Activated gamma-delta T cell (primary cell): ENCODE measurements around the gene CALN1.

Source experiments
- DNase-seq: peaks from one replicate; lab custom pipeline; 2025; lab: John Stamatoyannopoulos, UW

CALN1 gene

GRCh38 chr7:72182036-72182435, 230.1 kb downstream of the CALN1 start:
- DNase-seq, result no peak

GRCh38 chr7:72176875-72177274, 235.3 kb downstream of the CALN1 start:
- DNase-seq, result no peak

- DNase-seq, result no peak
These were observed 241.7 kb downstream of the CALN1 start for GRCh38 chr7:72170475-72170874.

DNA sequence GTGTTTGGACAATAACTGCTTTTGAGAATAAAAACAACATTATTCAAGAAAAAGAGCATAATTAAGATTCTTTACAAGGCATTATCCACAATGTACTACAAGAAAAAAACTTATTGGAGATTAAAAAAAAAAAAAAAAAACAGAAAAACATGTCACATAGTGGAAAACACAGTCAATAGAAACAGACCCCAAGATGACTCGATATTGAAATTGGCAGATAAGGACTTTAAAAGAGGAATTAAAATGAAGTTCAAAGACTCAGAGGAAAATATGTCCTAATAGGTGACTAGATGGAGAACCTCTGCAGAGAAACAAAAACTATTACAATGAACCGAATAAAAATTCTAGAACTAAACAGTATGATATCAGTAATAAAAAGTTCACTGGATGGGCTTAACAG, 248.9 kb downstream of the CALN1 start:
- DNase-seq, result no peak

DNA sequence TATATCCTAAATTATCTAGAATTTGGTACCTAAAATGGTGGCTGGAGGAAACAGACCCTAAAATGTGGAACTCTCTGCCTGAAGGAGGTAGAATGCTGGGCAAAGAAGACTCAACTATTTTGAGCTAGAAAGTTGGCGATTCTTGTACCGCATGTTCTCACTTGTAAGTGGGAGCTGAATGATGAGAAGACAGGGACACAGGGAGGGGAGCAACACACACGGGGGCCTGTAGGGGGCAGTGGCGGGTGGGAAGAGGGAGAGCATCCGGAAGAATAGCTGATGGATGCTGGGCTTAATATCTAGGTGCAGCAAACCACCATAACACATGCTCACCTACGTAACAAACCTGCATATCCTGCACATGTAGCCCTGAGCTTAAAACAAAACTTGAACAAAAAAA, 250.6 kb downstream of the CALN1 start:
- DNase-seq, result no peak

DNA sequence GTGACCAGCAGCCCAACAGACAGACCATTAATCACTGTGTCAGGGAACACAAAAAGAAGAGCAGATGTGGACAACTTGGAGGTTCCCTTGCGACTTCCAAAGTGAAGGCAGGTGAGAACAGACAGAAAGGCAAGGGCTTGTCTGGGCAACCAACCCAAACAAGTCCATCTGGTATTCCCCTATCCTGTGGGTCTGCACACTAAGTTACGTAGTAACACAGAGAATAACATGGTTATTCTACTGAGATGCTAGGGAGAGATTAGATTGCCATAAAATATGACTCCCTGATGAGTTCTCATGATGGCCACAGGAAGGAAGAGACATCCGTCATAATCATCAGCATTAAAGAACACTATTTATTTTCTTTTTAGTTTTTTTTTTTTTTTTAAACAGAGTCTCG, 252.2 kb downstream of the CALN1 start:
- no peak for DNase-seq

DNA sequence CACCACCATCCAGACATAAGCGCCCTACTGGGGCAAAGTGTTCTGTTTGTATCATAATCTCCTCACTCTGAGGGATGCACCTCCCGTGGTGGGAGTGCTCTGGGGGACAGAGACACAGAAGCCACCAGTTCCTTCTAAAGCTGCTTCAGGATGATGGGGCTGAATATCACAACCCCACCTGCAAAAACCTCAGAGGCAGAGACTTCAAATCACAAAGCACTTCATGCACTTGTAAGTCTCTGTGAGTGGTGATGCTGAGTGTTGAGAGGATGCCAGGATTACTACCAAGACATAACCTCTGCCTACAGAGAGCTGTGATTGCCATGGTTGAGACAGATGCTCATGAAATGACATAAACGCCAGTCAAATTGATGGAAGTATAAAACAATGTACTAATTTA, 255.5 kb downstream of the CALN1 start:
- no peak for DNase-seq

DNA sequence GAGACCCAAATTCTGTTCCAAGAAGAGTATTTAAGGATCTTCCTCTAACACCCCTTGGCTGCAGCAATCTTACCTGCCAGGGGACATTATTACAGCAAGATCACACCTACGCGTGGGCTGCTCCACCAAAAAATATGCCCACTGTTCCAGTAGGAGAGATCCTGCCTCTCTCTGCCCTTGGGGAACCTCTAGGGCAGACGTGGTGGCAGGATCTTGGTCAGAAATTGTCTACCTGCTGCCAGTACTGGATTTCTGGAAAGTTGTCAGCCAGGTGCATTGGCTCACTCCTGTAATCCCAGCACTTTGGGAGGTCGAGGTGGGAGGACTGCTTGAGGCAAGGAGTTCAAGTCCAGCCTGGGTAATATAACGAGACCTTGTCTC, 259.0 kb downstream of the CALN1 start:
- no peak for DNase-seq

GRCh38 chr7:72152161-72153131, 259.7 kb downstream of the CALN1 start:
- DNase-seq, result no peak

DNA sequence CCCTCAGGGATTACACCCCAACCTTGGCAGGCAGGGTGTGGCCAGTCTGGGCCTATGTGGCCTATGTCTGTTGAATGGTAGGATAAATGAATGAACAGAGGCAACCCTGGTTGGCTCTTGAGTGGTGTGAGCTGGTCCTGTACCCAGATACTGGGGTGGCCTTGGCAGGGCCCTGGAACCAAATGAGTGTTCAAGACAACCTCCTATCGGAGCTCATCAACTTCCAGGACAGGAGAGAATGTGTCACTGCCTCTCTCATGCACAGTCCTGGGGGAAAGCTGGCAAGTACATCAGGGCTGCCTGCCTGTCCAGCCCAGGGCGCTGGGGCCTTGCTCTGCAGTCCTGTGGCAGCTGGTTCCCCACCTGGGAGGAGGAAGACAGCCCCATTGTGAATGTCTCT, 271.6 kb downstream of the CALN1 start:
- no peak for DNase-seq

DNA sequence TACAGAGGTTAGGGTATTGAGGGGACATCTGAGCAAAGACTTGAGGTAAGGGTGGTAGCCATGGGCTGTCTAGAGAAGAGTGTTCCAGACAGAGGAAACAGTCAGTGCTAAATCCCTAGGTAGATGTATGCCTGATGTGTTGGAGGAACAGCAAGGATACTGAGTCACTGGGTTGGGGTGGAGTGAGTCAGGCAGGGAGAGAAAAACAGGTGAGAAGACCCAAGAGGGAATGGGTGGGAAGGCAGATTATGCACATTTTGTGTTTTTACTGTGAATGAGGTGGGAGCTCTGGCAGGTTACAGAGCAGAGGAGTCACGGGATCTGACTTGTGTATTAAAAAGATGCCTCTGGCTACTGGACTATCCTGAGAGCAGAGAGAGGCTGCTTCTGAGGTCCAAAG, 285.0 kb downstream of the CALN1 start:
- DNase-seq, result no peak

GRCh38 chr7:72123913-72124312, 288.2 kb downstream of the CALN1 start:
- no peak for DNase-seq

GRCh38 chr7:72118366-72118765, 293.8 kb downstream of the CALN1 start:
- DNase-seq, result no peak

- no peak for DNase-seq
These were observed 298.0 kb downstream of the CALN1 start for GRCh38 chr7:72114129-72114528.

- no peak for DNase-seq
These were observed 299.1 kb downstream of the CALN1 start for GRCh38 chr7:72112992-72113391.

- DNase-seq, result no peak
These were observed 299.6 kb downstream of the CALN1 start for GRCh38 chr7:72112530-72112929.

DNA sequence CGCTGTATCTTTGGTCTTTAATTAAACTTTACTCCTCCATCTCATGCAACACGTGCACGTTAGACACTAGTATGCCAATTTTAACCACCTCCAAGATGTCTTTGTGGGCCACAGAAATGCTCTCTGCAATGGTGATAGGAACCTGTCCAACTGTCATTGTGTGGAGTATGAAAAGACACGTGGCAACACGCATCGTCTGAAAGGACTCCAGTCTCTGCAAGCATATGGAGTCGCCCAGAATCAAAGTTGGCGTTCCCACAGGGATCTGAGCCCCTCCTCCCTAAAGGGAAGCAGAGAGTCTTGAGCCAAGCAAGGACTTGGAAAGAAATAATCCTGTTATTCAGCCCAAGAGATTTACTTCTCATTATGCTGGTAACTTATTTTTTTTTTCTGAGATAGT, 301.1 kb downstream of the CALN1 start:
- no peak for DNase-seq

DNA sequence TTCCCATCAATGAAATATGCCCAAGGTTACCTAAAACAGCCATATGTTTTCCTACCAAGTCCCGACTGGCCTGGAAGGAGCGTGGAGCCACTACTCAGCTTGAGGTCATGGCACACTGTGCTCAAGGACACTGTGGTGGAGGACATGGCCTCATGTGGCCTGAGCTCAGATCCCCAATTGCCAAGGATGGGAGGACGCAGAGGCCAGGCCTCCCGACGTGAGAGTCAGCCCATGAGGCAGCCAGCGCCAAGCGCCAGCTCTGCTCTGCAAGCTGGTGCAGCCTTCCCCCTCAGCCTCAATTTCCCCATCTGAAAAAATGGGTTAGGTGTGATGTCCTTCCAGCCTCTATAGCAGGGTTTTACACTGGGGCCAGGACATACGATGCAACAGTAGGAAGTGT, 302.6 kb downstream of the CALN1 start:
- no peak for DNase-seq

GRCh38 chr7:72106405-72106804, 305.7 kb downstream of the CALN1 start:
- no peak for DNase-seq

- DNase-seq, result no peak
These were observed 310.7 kb downstream of the CALN1 start for GRCh38 chr7:72101444-72101843.

- DNase-seq, result no peak
These were observed 312.4 kb downstream of the CALN1 start for GRCh38 chr7:72099784-72100183.

DNA sequence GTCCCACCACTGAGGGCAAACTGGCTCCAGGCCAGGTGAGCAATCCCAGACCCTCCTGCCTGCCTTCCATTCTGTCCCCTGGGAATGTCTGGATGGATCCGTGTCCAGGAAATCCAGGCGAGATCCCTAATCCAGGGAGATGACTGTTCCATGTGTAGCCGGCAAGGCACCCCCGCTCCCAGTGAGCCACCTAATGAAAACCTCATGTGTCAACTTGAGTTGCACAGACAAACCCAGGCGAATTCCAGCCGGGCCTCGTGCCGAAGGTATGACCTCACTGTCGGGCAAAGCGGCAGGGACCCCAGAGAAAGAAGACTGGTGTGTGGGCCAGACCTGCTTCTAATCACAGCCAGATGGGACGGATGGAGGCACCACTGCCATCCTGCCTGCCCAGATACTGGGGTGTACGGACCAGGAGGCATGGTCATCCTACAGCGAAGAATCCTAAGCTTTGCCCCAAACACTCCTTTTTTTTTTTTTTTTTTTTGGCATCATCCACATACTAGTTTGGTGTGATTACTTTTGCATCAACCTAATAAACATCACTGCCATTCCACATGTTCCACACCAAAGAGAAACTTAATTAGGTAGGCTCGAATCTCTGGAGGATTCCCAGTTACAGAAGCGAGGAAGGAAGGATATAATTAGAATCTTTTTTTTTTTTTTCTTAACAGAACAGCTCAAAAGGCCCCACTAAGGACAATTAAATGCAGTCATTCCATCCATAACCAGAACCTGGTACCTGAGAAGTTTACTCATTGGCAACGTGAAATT, 313.1 kb downstream of the CALN1 start:
- DNase-seq, result no peak

DNA sequence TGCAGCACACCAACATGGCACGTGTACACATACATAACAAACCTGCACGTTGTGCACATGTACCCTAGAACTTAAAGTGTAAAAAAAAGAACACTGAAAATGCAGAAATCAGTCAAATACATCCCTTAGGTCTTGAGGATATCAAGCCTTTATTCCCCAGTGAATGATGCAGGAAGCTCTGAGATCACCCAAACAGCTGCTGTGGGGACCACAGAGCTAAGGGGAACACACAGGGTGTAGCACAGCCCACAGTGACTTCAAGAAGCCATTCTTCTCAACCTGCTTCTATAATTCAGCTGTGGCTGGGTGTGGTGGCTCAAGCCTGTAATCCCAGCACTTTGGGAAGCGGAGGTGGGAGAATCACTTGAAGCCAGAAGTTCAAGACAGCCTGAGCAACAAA, 314.9 kb downstream of the CALN1 start:
- DNase-seq, result no peak
